Testis (tissue), 3 donors: Measurements from ENCODE around the gene DNAL1. TPM values are rescaled to one million over a fixed set of nuclear protein-coding genes. Genes with fewer than 3 reads are reported as not detected.

Experiments used
- DNase-seq: peaks from one replicate; pipeline ENCODE4 v3.0.0-alpha.2; 2019
- H3K27ac ChIP-seq, 2 donors: fragments of 200-600 bp; sonication (generic); one replicate each; pipeline ENCODE4 v1.5.1; 2019
- H3K27me3 ChIP-seq: fragments of 200-600 bp; sonication (generic); one replicate; pipeline ENCODE4 v1.5.1; 2019
- H3K36me3 ChIP-seq: fragments of 200-600 bp; sonication (generic); one replicate; pipeline ENCODE4 v1.5.1; 2017; ENCODE audit warnings: low read depth; ENCODE audit errors: missing control alignments
- H3K4me1 ChIP-seq: fragments of 200-600 bp; sonication (generic); one replicate; pipeline ENCODE4 v1.5.1; 2019
- H3K4me3 ChIP-seq, 2 donors: fragments of 200-600 bp; sonication (generic); one replicate each; pipeline ENCODE4 v1.5.1; 2017 to 2019
- H3K9me3 ChIP-seq: fragments of 200-600 bp; sonication (generic); one replicate; pipeline ENCODE4 v1.5.1; 2017
- CTCF ChIP-seq, 3 experiments: fragments of 450-650 bp in 2 of 3; fragments of 200-600 bp in 1 of 3; sonication (generic) in 1 of 3; IDR thresholded peaks; one replicate each; pipeline ENCODE4 v1.5.1; 2016 to 2019; ENCODE audit warnings: antibody characterized with exemption in 3 of 3, mild to moderate bottlenecking in 2 of 3, moderate library complexity in 1 of 3
- POLR2A ChIP-seq: fragments of 450-650 bp; IDR thresholded peaks from one replicate; pipeline ENCODE4 v1.6.1; 2017; ENCODE audit warnings: antibody characterized with exemption, mild to moderate bottlenecking, moderate library complexity
- WGBS, 2 donors: methylation state at CpG; one replicate each; pipeline ENCODE4 v1.1.5; 2018; 5-methylcytosine and 5-hydroxymethylcytosine counted together
- intact Hi-C: fragments of 100-400 bp; cut with DNase I; formaldehyde crosslinking; loops from one replicate; pipeline ENCODE4 v1.15.1; 2023; ENCODE audit warnings: low total_unique reads
- polyA plus RNA-seq: library from polyadenylated mRNA; stranded (reverse); fragments of 350-450 nt; fragmentation: Illumina TruSeq; extraction: RNeasy Lipid Tissue Mini Kit (QIAGEN cat#74804); gene quantifications from one replicate; pipeline ENCODE4 v1.2.3, GENCODE V29; 2014; ENCODE audit warnings: low read depth, low replicate concordance; ENCODE audit not compliant: insufficient read depth
- total RNA-seq, 2 donors: library from RNA; depleted of rRNA; stranded (reverse); fragments of >200 nt; gene quantifications; one replicate each; pipeline ENCODE4 v1.2.3, GENCODE V29; 2016

The DNAL1 gene
- total and polyA plus RNA-seq, 3 donors from 2014 or later = 14.6 to 136 (median 19.0) TPM

- H3K27ac ChIP-seq = peak overlapping the region; percentile 86 to 92
- WGBS, 2 donors = 27 to 28% methylated on average over 18 to 20 of the region's 20 CpGs
- TF ChIP-seq POLR2A (no peak), CTCF (IDR thresholded peaks at IDR 0.05) (no peak)
- intact Hi-C loops = no loop called here
- DNase-seq = peak; percentile 72
- no peaks in the 10 kb centered on the region for H3K27me3 ChIP-seq
- H3K36me3 ChIP-seq = no peaks in the 10 kb centered on the region
- peaks cover 16% of the 10 kb centered on the region for H3K4me1 ChIP-seq
- H3K4me3 ChIP-seq = peak overlapping the region; percentile 46 to 63
- no peaks in the 10 kb centered on the region for H3K9me3 ChIP-seq
Measured at GRCh38 chr14:73717711-73718417, 73.1 kb downstream of the DNAL1 start.

GRCh38 chr14:73718418-73719251 lies 73.8 kb downstream of the DNAL1 start:
- Histone ChIP-seq H3K4me1 (peaks cover 21% of the 10 kb centered on the region), H3K9me3 (no peaks in the 10 kb centered on the region), H3K27ac (peak overlapping the region; percentile 86 to 92), H3K4me3 (peak overlapping the region; percentile 46 to 63), H3K36me3 (no peaks in the 10 kb centered on the region), H3K27me3 (no peaks in the 10 kb centered on the region)
- intact Hi-C loops = no loop called here
- peak; percentile 85 for DNase-seq
- TF ChIP-seq POLR2A (no peak), CTCF (IDR thresholded peaks at IDR 0.05) (no peak)
- 21 to 35% methylated on average over 39 to 55 of the region's 55 CpGs for WGBS, 2 donors

- H3K4me3 ChIP-seq = peak overlapping the region in 1 of 2 donors; percentile 63
- no peaks in the 10 kb centered on the region for H3K36me3 ChIP-seq
- peak overlapping the region; percentile 86 to 92 for H3K27ac ChIP-seq
- no peaks in the 10 kb centered on the region for H3K9me3 ChIP-seq
- 49 to 58% methylated on average over 13 of the region's 13 CpGs for WGBS, 2 donors
- H3K27me3 ChIP-seq = no peaks in the 10 kb centered on the region
- TF ChIP-seq CTCF (IDR thresholded peaks at IDR 0.05) = no peak
- no peak for TF ChIP-seq POLR2A
- no peak for DNase-seq
- H3K4me1 ChIP-seq = peaks cover 26% of the 10 kb centered on the region
- intact Hi-C loops = no loop called here
Measured at GRCh38 chr14:73719361-73719760, 74.6 kb downstream of the DNAL1 start.

GRCh38 chr14:73719791-73720190 lies 75.0 kb downstream of the DNAL1 start:
- intact Hi-C loops = no loop called here
- no peak overlapping the region for H3K4me3 ChIP-seq
- H3K4me1 ChIP-seq = peaks cover 30% of the 10 kb centered on the region
- TF ChIP-seq CTCF (IDR thresholded peaks at IDR 0.05) = no peak
- no peak for TF ChIP-seq POLR2A
- no peaks in the 10 kb centered on the region for H3K9me3 ChIP-seq
- H3K27ac ChIP-seq = peak overlapping the region; percentile 86 to 92
- DNase-seq = no peak
- WGBS, 2 donors = 67 to 83% methylated on average over 8 of the region's 8 CpGs
- no peaks in the 10 kb centered on the region for H3K27me3 ChIP-seq
- H3K36me3 ChIP-seq = no peaks in the 10 kb centered on the region
